ENCODE measurements around the gene PRDM16. TPM values are rescaled to one million over a fixed set of nuclear protein-coding genes. Genes with fewer than 3 reads are reported as not detected.

Gene PRDM16
- total and polyA plus RNA-seq, 4 donors = 0.05 to 0.67 (median 0.19) TPM

- Histone ChIP-seq H3K4me1 (ENCODE audit: control insufficient read depth in 4 of 4, insufficient read depth in 4 of 4, low read length in 3 of 4) (no peaks in the 10 kb centered on the region), H3K27ac (ENCODE audit: low read depth in 1 of 2, low read length in 2 of 2) (no peak overlapping the region), H3K4me3 (ENCODE audit: low read depth in 1 of 3, low read length in 3 of 3) (no peak overlapping the region), H3K9ac (ENCODE audit: low read depth in 1 of 2, low read length in 2 of 2) (no peak overlapping the region), H3K36me3 (ENCODE audit: control insufficient read depth in 4 of 4, insufficient read depth in 3 of 4, low read depth in 1 of 4, low read length in 3 of 4) (no peaks in the 10 kb centered on the region), H3K27me3 (ENCODE audit: control insufficient read depth in 4 of 4, insufficient read depth in 4 of 4, low read length in 3 of 4) (no peaks in the 10 kb centered on the region), H3K9me3 (ENCODE audit: control insufficient read depth in 4 of 4, low read length in 3 of 4) (no peaks in the 10 kb centered on the region)
- no peak for DNase-seq (ENCODE audit: low spot score)
- WGBS = 82% methylated on average over 16 of the region's 16 CpGs
- TF ChIP-seq FOXA1 (IDR thresholded peaks at IDR 0.05) (no peak), RAD21 (IDR thresholded peaks at IDR 0.05) (no peak), GABPA (IDR thresholded peaks at IDR 0.05 in 1 of 2, conservative IDR thresholded peaks at IDR 0.05 in 1 of 2) (no peak), FOXA2 (IDR thresholded peaks at IDR 0.05) (no peak), JUND (IDR thresholded peaks at IDR 0.05) (no peak), NR2F2 (IDR thresholded peaks at IDR 0.05) (no peak), EGR1 (IDR thresholded peaks at IDR 0.05; ENCODE audit: low read depth in 2 of 2) (no peak), RXRA (IDR thresholded peaks at IDR 0.05) (no peak), HNF4G (IDR thresholded peaks at IDR 0.05) (no peak)
- TF ChIP-seq, protein P1, sequence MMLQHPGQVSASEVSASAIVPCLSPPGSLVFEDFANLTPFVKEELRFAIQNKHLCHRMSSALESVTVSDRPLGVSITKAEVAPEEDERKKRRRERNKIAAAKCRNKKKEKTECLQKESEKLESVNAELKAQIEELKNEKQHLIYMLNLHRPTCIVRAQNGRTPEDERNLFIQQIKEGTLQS (IDR thresholded peaks at IDR 0.05) = no peak
- TF ChIP-seq, protein P2, sequence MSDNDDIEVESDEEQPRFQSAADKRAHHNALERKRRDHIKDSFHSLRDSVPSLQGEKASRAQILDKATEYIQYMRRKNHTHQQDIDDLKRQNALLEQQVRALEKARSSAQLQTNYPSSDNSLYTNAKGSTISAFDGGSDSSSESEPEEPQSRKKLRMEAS (IDR thresholded peaks at IDR 0.05) = no peak
Measured at GRCh38 chr1:3084154-3084553, 15.2 kb downstream of the PRDM16 start.

GRCh38 chr1:3084726-3085125 lies 15.7 kb downstream of the PRDM16 start:
- H3K9ac ChIP-seq (ENCODE audit: low read depth in 1 of 2, low read length in 2 of 2) = no peak overlapping the region
- no peak overlapping the region for H3K27ac ChIP-seq (ENCODE audit: low read depth in 1 of 2, low read length in 2 of 2)
- 86% methylated on average over 12 of the region's 12 CpGs for WGBS
- H3K36me3 ChIP-seq (ENCODE audit: control insufficient read depth in 4 of 4, insufficient read depth in 3 of 4, low read depth in 1 of 4, low read length in 3 of 4) = no peaks in the 10 kb centered on the region
- no peak for TF ChIP-seq JUND (IDR thresholded peaks at IDR 0.05)
- H3K9me3 ChIP-seq (ENCODE audit: control insufficient read depth in 4 of 4, low read length in 3 of 4) = no peaks in the 10 kb centered on the region
- no peak for DNase-seq (ENCODE audit: low spot score)
- H3K4me1 ChIP-seq (ENCODE audit: control insufficient read depth in 4 of 4, insufficient read depth in 4 of 4, low read length in 3 of 4) = no peaks in the 10 kb centered on the region
- no peaks in the 10 kb centered on the region for H3K27me3 ChIP-seq (ENCODE audit: control insufficient read depth in 4 of 4, insufficient read depth in 4 of 4, low read length in 3 of 4)
- H3K4me3 ChIP-seq (ENCODE audit: low read depth in 1 of 3, low read length in 3 of 3) = no peak overlapping the region

DNA sequence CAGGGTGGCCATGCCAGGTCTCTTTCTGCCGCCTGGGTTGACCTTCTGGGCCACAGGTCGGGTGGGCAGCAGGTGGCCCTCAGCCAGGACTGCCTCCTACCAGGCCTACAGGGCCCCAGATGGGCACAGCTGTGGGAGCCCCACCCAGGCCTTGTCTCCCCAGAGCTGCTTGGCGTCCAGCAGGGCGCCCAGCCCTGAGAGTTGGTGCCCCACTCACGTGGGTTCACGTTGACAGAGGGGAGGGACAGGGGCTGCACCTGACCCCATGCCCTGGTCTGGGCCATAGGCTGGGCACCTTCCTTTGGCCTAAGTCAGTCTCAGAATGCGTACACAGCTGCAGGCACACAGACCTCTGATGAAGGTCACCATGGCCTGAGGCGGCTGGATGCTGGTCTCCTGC lies 16.7 kb downstream of the PRDM16 start:
- WGBS = 76% methylated on average over 8 of the region's 8 CpGs
- DNase-seq (ENCODE audit: low spot score) = no peak
- no peak overlapping the region for H3K27ac ChIP-seq (ENCODE audit: low read depth in 1 of 2, low read length in 2 of 2)
- H3K9ac ChIP-seq (ENCODE audit: low read depth in 1 of 2, low read length in 2 of 2) = no peak overlapping the region
- no peaks in the 10 kb centered on the region for H3K4me1 ChIP-seq (ENCODE audit: control insufficient read depth in 4 of 4, insufficient read depth in 4 of 4, low read length in 3 of 4)
- H3K9me3 ChIP-seq (ENCODE audit: control insufficient read depth in 4 of 4, low read length in 3 of 4) = no peaks in the 10 kb centered on the region
- no peaks in the 10 kb centered on the region for H3K36me3 ChIP-seq (ENCODE audit: control insufficient read depth in 4 of 4, insufficient read depth in 3 of 4, low read depth in 1 of 4, low read length in 3 of 4)
- no peak overlapping the region for H3K4me3 ChIP-seq (ENCODE audit: low read depth in 1 of 3, low read length in 3 of 3)
- no peaks in the 10 kb centered on the region for H3K27me3 ChIP-seq (ENCODE audit: control insufficient read depth in 4 of 4, insufficient read depth in 4 of 4, low read length in 3 of 4)
- TF ChIP-seq FOXA2 (IDR thresholded peaks at IDR 0.05) (no peak), RXRA (IDR thresholded peaks at IDR 0.05) (no peak), SP1 (IDR thresholded peaks at IDR 0.05) (no peak), YY1 (IDR thresholded peaks at IDR 0.05) (no peak), HNF4G (IDR thresholded peaks at IDR 0.05) (no peak), NR2F2 (IDR thresholded peaks at IDR 0.05) (no peak), RAD21 (IDR thresholded peaks at IDR 0.05) (no peak), CTCF (IDR thresholded peaks at IDR 0.05; ENCODE audit: low read depth, low read length, missing input control) (no peak), JUND (IDR thresholded peaks at IDR 0.05) (no peak), GABPA (IDR thresholded peaks at IDR 0.05 in 1 of 2, conservative IDR thresholded peaks at IDR 0.05 in 1 of 2) (no peak), TAF1 (conservative IDR thresholded peaks at IDR 0.05) (no peak), FOXA1 (IDR thresholded peaks at IDR 0.05) (no peak), EGR1 (IDR thresholded peaks at IDR 0.05; ENCODE audit: low read depth in 2 of 2) (no peak), HNF4A (conservative IDR thresholded peaks at IDR 0.05) (no peak), ZBTB33 (IDR thresholded peaks at IDR 0.05) (no peak)
- TF ChIP-seq, protein P3, sequence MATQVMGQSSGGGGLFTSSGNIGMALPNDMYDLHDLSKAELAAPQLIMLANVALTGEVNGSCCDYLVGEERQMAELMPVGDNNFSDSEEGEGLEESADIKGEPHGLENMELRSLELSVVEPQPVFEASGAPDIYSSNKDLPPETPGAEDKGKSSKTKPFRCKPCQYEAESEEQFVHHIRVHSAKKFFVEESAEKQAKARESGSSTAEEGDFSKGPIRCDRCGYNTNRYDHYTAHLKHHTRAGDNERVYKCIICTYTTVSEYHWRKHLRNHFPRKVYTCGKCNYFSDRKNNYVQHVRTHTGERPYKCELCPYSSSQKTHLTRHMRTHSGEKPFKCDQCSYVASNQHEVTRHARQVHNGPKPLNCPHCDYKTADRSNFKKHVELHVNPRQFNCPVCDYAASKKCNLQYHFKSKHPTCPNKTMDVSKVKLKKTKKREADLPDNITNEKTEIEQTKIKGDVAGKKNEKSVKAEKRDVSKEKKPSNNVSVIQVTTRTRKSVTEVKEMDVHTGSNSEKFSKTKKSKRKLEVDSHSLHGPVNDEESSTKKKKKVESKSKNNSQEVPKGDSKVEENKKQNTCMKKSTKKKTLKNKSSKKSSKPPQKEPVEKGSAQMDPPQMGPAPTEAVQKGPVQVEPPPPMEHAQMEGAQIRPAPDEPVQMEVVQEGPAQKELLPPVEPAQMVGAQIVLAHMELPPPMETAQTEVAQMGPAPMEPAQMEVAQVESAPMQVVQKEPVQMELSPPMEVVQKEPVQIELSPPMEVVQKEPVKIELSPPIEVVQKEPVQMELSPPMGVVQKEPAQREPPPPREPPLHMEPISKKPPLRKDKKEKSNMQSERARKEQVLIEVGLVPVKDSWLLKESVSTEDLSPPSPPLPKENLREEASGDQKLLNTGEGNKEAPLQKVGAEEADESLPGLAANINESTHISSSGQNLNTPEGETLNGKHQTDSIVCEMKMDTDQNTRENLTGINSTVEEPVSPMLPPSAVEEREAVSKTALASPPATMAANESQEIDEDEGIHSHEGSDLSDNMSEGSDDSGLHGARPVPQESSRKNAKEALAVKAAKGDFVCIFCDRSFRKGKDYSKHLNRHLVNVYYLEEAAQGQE (IDR thresholded peaks at IDR 0.05) = no peak
- TF ChIP-seq, protein P1 (IDR thresholded peaks at IDR 0.05) = no peak
- TF ChIP-seq, protein P2 (IDR thresholded peaks at IDR 0.05) = no peak
